ENCODE results near the gene VMO1.
A peak's percentile ranks its signal among the peaks of the same experiment; 100 is the strongest.

GRCh38 chr17:4786106-4786511, at the start of gene VMO1:
- no peak for TF ChIP-seq CTCF (IDR thresholded peaks at IDR 0.05; ENCODE audit: insufficient read depth, low read depth, low read length)
- TF ChIP-seq EZH2 (IDR thresholded peaks at IDR 0.05; ENCODE audit: insufficient read depth, low read length): peak; percentile 50
